K562 (cell line): Measurements from ENCODE around the gene TBX3. TPM values are rescaled to one million over a fixed set of nuclear protein-coding genes. Genes with fewer than 3 reads are reported as not detected.

Experiments used
- ATAC-seq: fragments of 200-7000 bp; cut with Tn5 transposase; 3 replicates; pipeline ENCODE4 v1.9.1; 2020; ENCODE audit warnings: moderate library complexity
- BruUV-seq: library from RNA; stranded (reverse); fragments of 400-500 nt; replicated peaks from 2 replicates; lab custom pipeline; 2021; lab: Mats Ljungman, UMichigan
- CTCF ChIA-PET: fragments of 300-600 bp; formaldehyde crosslinking; extraction: SDS; loops from one replicate; lab custom pipeline; 2021; ENCODE audit warnings: low intra/inter-chr PET ratio; lab: Yijun Ruan, JAX
- POLR2A ChIA-PET: fragments of 300-600, 350-650 bp; sonication (Branson Sonifier 250); formaldehyde crosslinking; extraction: SDS; loops from one replicate; lab custom pipeline; 2021; ENCODE audit warnings: antibody characterized with exemption, inconsistent platforms; lab: Yijun Ruan, JAX
- DNase-seq, 4 experiments: peaks; one replicate each; pipeline versions ENCODE4 v3.0.0 to v3.0.0-alpha.2; 2011 to 2018; ENCODE audit warnings: low spot score in 3 of 4, mixed read lengths in 3 of 4; ENCODE audit errors: extremely low read depth in 1 of 4
- FAIRE-seq: peaks from 2 replicates; lab custom pipeline; 2011; peaks lifted over from hg19 to GRCh38; lab: Jason Lieb, UNC
- H2AFZ ChIP-seq: 2 replicates; pipeline ENCODE4 v1.6.0; 2011; ENCODE audit warnings: low read depth, low read length, control low read depth, inconsistent platforms
- H3K27ac ChIP-seq: fragments of 200-600 bp; 3 replicates; pipeline ENCODE4 v1.8.0; 2011; ENCODE audit warnings: low read depth, mild to moderate bottlenecking, control low read depth, inconsistent platforms, low read length, moderate library complexity, mixed read lengths; ENCODE audit errors: extremely low read depth
- H3K27me3 ChIP-seq, 2 experiments: fragments of 300-600 bp in 1 of 2; 2 replicates in 1 of 2; 3 replicates in 1 of 2; pipeline versions ENCODE4 v1.6.0 to v1.8.0; 2011; ENCODE audit warnings: inconsistent platforms in 2 of 2, low read length in 2 of 2, mild to moderate bottlenecking in 1 of 2, mixed read lengths in 1 of 2, moderate library complexity in 1 of 2; ENCODE audit not compliant: control insufficient read depth in 2 of 2, insufficient read depth in 2 of 2
- H3K36me3 ChIP-seq: fragments of 300-600 bp; 3 replicates; pipeline ENCODE4 v1.8.0; 2011; ENCODE audit warnings: mild to moderate bottlenecking, low read length, inconsistent platforms; ENCODE audit not compliant: control insufficient read depth, insufficient read depth
- H3K4me1 ChIP-seq, 2 experiments: fragments of 200-600 bp in 1 of 2; replicated peaks in 1 of 2; 2 replicates in 1 of 2; 3 replicates in 1 of 2; pipeline versions ENCODE4 v1.5.1 to v1.8.0; 2011; ENCODE audit warnings: inconsistent platforms in 2 of 2, low read length in 2 of 2, mild to moderate bottlenecking in 1 of 2, mixed read lengths in 1 of 2, moderate library complexity in 1 of 2; ENCODE audit not compliant: control insufficient read depth in 2 of 2, insufficient read depth in 2 of 2
- H3K4me2 ChIP-seq: 2 replicates; pipeline ENCODE4 v1.6.1; 2011; ENCODE audit warnings: low read length, control low read depth, inconsistent platforms, mixed read lengths; ENCODE audit not compliant: insufficient read depth
- H3K4me3 ChIP-seq: fragments of 200-600 bp; sonication (generic), shearing (Covaris generic); 2 replicates; pipeline ENCODE4 v1.5.1; 2016; ENCODE audit warnings: control low read depth, inconsistent platforms
- H3K79me2 ChIP-seq: fragments of 200-600 bp; 3 replicates; pipeline ENCODE4 v1.8.0; 2011; ENCODE audit warnings: low read length, inconsistent platforms; ENCODE audit not compliant: control insufficient read depth, insufficient read depth
- H3K9ac ChIP-seq, 2 experiments: 2 replicates each; pipeline versions ENCODE4 v1.6.0 to v1.6.1; 2011; ENCODE audit warnings: low read depth in 2 of 2, low read length in 2 of 2, control low read depth in 1 of 2, inconsistent platforms in 1 of 2, mild to moderate bottlenecking in 1 of 2, mixed read lengths in 1 of 2; ENCODE audit not compliant: insufficient read depth in 1 of 2
- H3K9me1 ChIP-seq: one replicate; pipeline ENCODE4 v1.6.0; 2011; ENCODE audit warnings: inconsistent platforms, mild to moderate bottlenecking, low read length, moderate library complexity; ENCODE audit not compliant: control insufficient read depth, insufficient read depth
- H3K9me3 ChIP-seq: replicated peaks from 2 replicates; pipeline ENCODE4 v1.5.1; 2011; ENCODE audit warnings: low read depth, low read length, inconsistent platforms; ENCODE audit not compliant: control insufficient read depth, insufficient read depth
- H4K20me1 ChIP-seq: replicated peaks from 2 replicates; pipeline ENCODE4 v1.6.1; 2011; ENCODE audit warnings: low read length, inconsistent platforms, mixed read lengths; ENCODE audit not compliant: control insufficient read depth, insufficient read depth
- MLLT1 ChIP-seq, 2 experiments: fragments of 450-650 bp; IDR thresholded peaks; 2 replicates each; pipeline ENCODE4 v1.6.1; 2016
- NFE2 ChIP-seq: IDR thresholded peaks from 2 replicates; pipeline ENCODE4 v1.6.1; 2014; ENCODE audit warnings: antibody characterized with exemption, low read depth
- WGBS: fragments of 100-300 bp; shearing (Covaris generic); methylation state at CpG from one replicate; pipeline ENCODE4 v1.1.6; 2016; ENCODE audit warnings: low coverage, mixed read lengths; ENCODE audit not compliant: insufficient coverage; ENCODE audit errors: missing lambda C conversion rate; 5-methylcytosine and 5-hydroxymethylcytosine counted together
- in situ Hi-C: fragments of 300-500 bp; cut with MboI; formaldehyde crosslinking; loops from 4 replicates; pipeline ENCODE4 v1.15.0; 2018; ENCODE audit warnings: inconsistent platforms, mixed read lengths
- intact Hi-C: fragments of 100-400 bp; cut with micrococcal nuclease; formaldehyde crosslinking; loops from 2 replicates; pipeline ENCODE4 v1.14.2; 2022
- polyA plus RNA-seq, 8 experiments: library from polyadenylated mRNA; depleted of rRNA in 4 of 8; stranded (reverse) in 5 of 8; unstranded in 3 of 8; fragments of >200 nt; fragmentation: Nextera tagmentation in 2 of 8; fragmentation: Illumina TruSeq in 1 of 8; extraction: Ambion mirVana in 2 of 8; extraction: Trizol in 1 of 8; gene quantifications; 2 replicates each; pipeline versions ENCODE4 v1.2.1 to v1.2.3, GENCODE V29; 2011 to 2014; ENCODE audit warnings: inconsistent platforms in 1 of 8, missing spikeins in 1 of 8
- total RNA-seq, 7 experiments: library from RNA; depleted of rRNA in 6 of 7; stranded (reverse); fragments of >200 nt in 6 of 7; fragmentation: Illumina TruSeq in 2 of 7; extraction: Trizol in 2 of 7; gene quantifications; 2 replicates each; pipeline versions ENCODE4 v1.2.1 to v1.2.3, GENCODE V29; 2011 to 2021; ENCODE audit warnings: low replicate concordance in 1 of 7

TBX3 gene
- total and polyA plus RNA-seq, 9 of the 15 experiments (the other 6 are each of a cell fraction or from before 2014, with no cell fraction given): 0.03 to 0.60 (median 0.19) TPM

GRCh38 chr12:114664651-114665320 lies 19.2 kb downstream of the TBX3 start:
- Histone ChIP-seq H4K20me1 (no peaks in the 10 kb centered on the region), H2AFZ (no peak overlapping the region), H3K4me1 (peaks cover 0 to 13% of the 10 kb centered on the region in 2 experiments; a peak in 2 of 5 replicates), H3K4me2 (no peak overlapping the region), H3K4me3 (no peak overlapping the region), H3K79me2 (no peaks in the 10 kb centered on the region), H3K9me1 (no peaks in the 10 kb centered on the region), H3K9me3 (no peaks in the 10 kb centered on the region), H3K9ac (no peak overlapping the region), H3K36me3 (no peaks in the 10 kb centered on the region), H3K27me3 (peaks cover 21 to 30% of the 10 kb centered on the region in 2 experiments; a peak in 3 of 5 replicates), H3K27ac (no peak overlapping the region)
- ChIA-PET POLR2A (no interaction called here), CTCF (interaction anchor here (0.5 kb wide), 1 partner anchor 1253 kb away, joined by 3 read pairs; no protein-coding TSS in a partner anchor)
- intact Hi-C loops (loop anchor here (5.0 to 10.0 kb wide), 3 partner anchors 970 to 1280 kb away; no protein-coding TSS in a partner anchor), in situ Hi-C loops (loop anchor here (5.0 kb wide), 2 partner anchors 1093 to 1253 kb away; no protein-coding TSS in a partner anchor)
- no TSS peak for BruUV-seq
- DNase-seq (no peak), FAIRE-seq (no peak), ATAC-seq (no peak)
- TF ChIP-seq MLLT1 (IDR thresholded peaks at IDR 0.05) (no peak), NFE2 (no peak)
- 12% methylated on average over 23 of the region's 47 CpGs for WGBS
